WTC11 (cell line): ENCODE data around the gene ELP2.

Source experiments
- MAX ChIP-seq: sonication (generic); formaldehyde crosslinking; IDR thresholded peaks from 2 replicates; pipeline ENCODE4 v1.8.0; 2022; ENCODE audit warnings: mild to moderate bottlenecking, missing genetic modification reagents
- ZNF121 ChIP-seq: sonication (generic); formaldehyde crosslinking; IDR thresholded peaks from 2 replicates; pipeline ENCODE4 v1.8.0; 2023; ENCODE audit warnings: missing genetic modification reagents

GRCh38 chr18:36104749-36105148 lies 24.9 kb upstream of the ELP2 start:
- TF ChIP-seq MAX (CRISPR knock-in tag) (no peak), ZNF121 (CRISPR knock-in tag) (no peak)
